ENCODE measurements around the gene PIK3C2G.

- TF ChIP-seq CTCF (IDR thresholded peaks at IDR 0.05) (no peak), POLR2AphosphoS5 (IDR thresholded peaks at IDR 0.05; ENCODE audit: low read depth, low read length) (no peak)
These were observed 170.5 kb downstream of the PIK3C2G start for GRCh38 chr12:18431771-18432170.
